ENCODE data around the gene PPIL4. TPM values are rescaled to one million over a fixed set of nuclear protein-coding genes. Genes with fewer than 3 reads are reported as not detected.
"Not testable (repeated sequence)": the region's sequence is repeated elsewhere in the genome, so short reads cannot be mapped to it uniquely, and the experiment has no call there.

The PPIL4 gene
- total RNA-seq, 1 donor from 2014 or later, result 26.8 TPM

- peaks cover 5% of the 10 kb centered on the region for H3K4me1 Mint-ChIP-seq (ENCODE audit: low read depth, unreplicated experiment)
- H3K27me3 Mint-ChIP-seq (ENCODE audit: unreplicated experiment), result peaks cover 1% of the 10 kb centered on the region
- no peaks in the 10 kb centered on the region for H3K9me3 Mint-ChIP-seq (ENCODE audit: unreplicated experiment)
- DNase-seq, result no peak
- TF ChIP-seq CTCF (IDR thresholded peaks at IDR 0.05; ENCODE audit: partially characterized antibody, unreplicated experiment), result no peak
- no peaks in the 10 kb centered on the region for H3K36me3 Mint-ChIP-seq (ENCODE audit: unreplicated experiment)
- no peak overlapping the region for H3K4me3 Mint-ChIP-seq (ENCODE audit: unreplicated experiment)
- H3K27ac Mint-ChIP-seq (ENCODE audit: unreplicated experiment), result no peak overlapping the region
These were observed 44.6 kb downstream of the PPIL4 start for GRCh38 chr6:149501201-149501600.

- Mint-ChIP-seq H3K36me3 (ENCODE audit: unreplicated experiment) (no peaks in the 10 kb centered on the region), H3K27me3 (ENCODE audit: unreplicated experiment) (peaks cover 1% of the 10 kb centered on the region), H3K4me3 (ENCODE audit: unreplicated experiment) (no peak overlapping the region), H3K4me1 (ENCODE audit: low read depth, unreplicated experiment) (peaks cover 5% of the 10 kb centered on the region), H3K9me3 (ENCODE audit: unreplicated experiment) (no peaks in the 10 kb centered on the region), H3K27ac (ENCODE audit: unreplicated experiment) (no peak overlapping the region)
- no peak for DNase-seq
- no peak for TF ChIP-seq CTCF (IDR thresholded peaks at IDR 0.05; ENCODE audit: partially characterized antibody, unreplicated experiment)
These were observed 45.7 kb downstream of the PPIL4 start for GRCh38 chr6:149500096-149500495.

GRCh38 chr6:149499066-149499465, 46.8 kb downstream of the PPIL4 start:
- Mint-ChIP-seq H3K27ac (ENCODE audit: unreplicated experiment) (no peak overlapping the region), H3K27me3 (ENCODE audit: unreplicated experiment) (peaks cover 1% of the 10 kb centered on the region), H3K4me1 (ENCODE audit: low read depth, unreplicated experiment) (peaks cover 5% of the 10 kb centered on the region), H3K36me3 (ENCODE audit: unreplicated experiment) (no peaks in the 10 kb centered on the region), H3K4me3 (ENCODE audit: unreplicated experiment) (no peak overlapping the region), H3K9me3 (ENCODE audit: unreplicated experiment) (no peaks in the 10 kb centered on the region)
- TF ChIP-seq CTCF (IDR thresholded peaks at IDR 0.05; ENCODE audit: partially characterized antibody, unreplicated experiment), result no peak
- no peak for DNase-seq

- H3K4me3 Mint-ChIP-seq (ENCODE audit: unreplicated experiment), result no peak overlapping the region
- no peak overlapping the region for H3K27ac Mint-ChIP-seq (ENCODE audit: unreplicated experiment)
- DNase-seq, result no peak
- no peaks in the 10 kb centered on the region for H3K9me3 Mint-ChIP-seq (ENCODE audit: unreplicated experiment)
- TF ChIP-seq CTCF (IDR thresholded peaks at IDR 0.05; ENCODE audit: partially characterized antibody, unreplicated experiment), result no peak
- H3K4me1 Mint-ChIP-seq (ENCODE audit: low read depth, unreplicated experiment), result peaks cover 3% of the 10 kb centered on the region
- peaks cover 1% of the 10 kb centered on the region for H3K27me3 Mint-ChIP-seq (ENCODE audit: unreplicated experiment)
- H3K36me3 Mint-ChIP-seq (ENCODE audit: unreplicated experiment), result no peaks in the 10 kb centered on the region
These were observed 48.5 kb downstream of the PPIL4 start for GRCh38 chr6:149497365-149497764.

GRCh38 chr6:149496597-149496996, 49.2 kb downstream of the PPIL4 start:
- not testable (repeated sequence) for H3K4me1 Mint-ChIP-seq (ENCODE audit: low read depth, unreplicated experiment); H3K4me3 Mint-ChIP-seq (ENCODE audit: unreplicated experiment); H3K9me3 Mint-ChIP-seq (ENCODE audit: unreplicated experiment); H3K36me3 Mint-ChIP-seq (ENCODE audit: unreplicated experiment); DNase-seq; H3K27me3 Mint-ChIP-seq (ENCODE audit: unreplicated experiment); H3K27ac Mint-ChIP-seq (ENCODE audit: unreplicated experiment)

GRCh38 chr6:149495349-149496016, 50.4 kb downstream of the PPIL4 start:
- H3K4me1 Mint-ChIP-seq (ENCODE audit: low read depth, unreplicated experiment); H3K27ac Mint-ChIP-seq (ENCODE audit: unreplicated experiment): not testable (repeated sequence)

GRCh38 chr6:149494810-149495209, 51.0 kb downstream of the PPIL4 start:
- not testable (repeated sequence) for H3K4me3 Mint-ChIP-seq (ENCODE audit: unreplicated experiment); H3K27ac Mint-ChIP-seq (ENCODE audit: unreplicated experiment); H3K4me1 Mint-ChIP-seq (ENCODE audit: low read depth, unreplicated experiment); H3K36me3 Mint-ChIP-seq (ENCODE audit: unreplicated experiment); H3K9me3 Mint-ChIP-seq (ENCODE audit: unreplicated experiment); H3K27me3 Mint-ChIP-seq (ENCODE audit: unreplicated experiment); DNase-seq

More at GRCh38 chr6:149495349-149496016, 50.4 kb downstream of the PPIL4 start:
- not testable (repeated sequence) for H3K4me3 Mint-ChIP-seq (ENCODE audit: unreplicated experiment); H3K9me3 Mint-ChIP-seq (ENCODE audit: unreplicated experiment); DNase-seq; H3K27me3 Mint-ChIP-seq (ENCODE audit: unreplicated experiment); H3K36me3 Mint-ChIP-seq (ENCODE audit: unreplicated experiment)
